SK-N-SH (cell line): ENCODE measurements around the gene CHRM1.

Source experiments
- ELF1 ChIP-seq: IDR thresholded peaks from 2 replicates; pipeline ENCODE4 v1.4.0; 2012
- MXI1 ChIP-seq: IDR thresholded peaks from 2 replicates; pipeline ENCODE4 v1.6.1; 2012; ENCODE audit warnings: mild to moderate bottlenecking, low read depth, low read length, improper control_type of control experiment
- RCOR1 ChIP-seq: fragments of 150-350 bp; IDR thresholded peaks from 2 replicates; pipeline ENCODE4 v1.6.1; 2017; ENCODE audit warnings: antibody characterized with exemption, low read length
- SMC3 ChIP-seq: IDR thresholded peaks from 2 replicates; pipeline ENCODE4 v1.6.1; 2012; ENCODE audit warnings: low read depth, low read length, improper control_type of control experiment
- YY1 ChIP-seq: IDR thresholded peaks from 2 replicates; pipeline ENCODE4 v1.4.0; 2012; ENCODE audit warnings: low read depth, mild to moderate bottlenecking
- TF ChIP-seq, protein P1 (sequence below): fragments of 200-600 bp; sonication (generic); IDR thresholded peaks from 2 replicates; pipeline ENCODE4 v1.6.1; 2017; ENCODE audit warnings: antibody characterized with exemption, mild to moderate bottlenecking, moderate library complexity
- TF ChIP-seq, protein P2 (sequence below): IDR thresholded peaks from 2 replicates; pipeline ENCODE4 v1.6.1; 2012; ENCODE audit warnings: mild to moderate bottlenecking, low read depth, low read length, moderate library complexity

DNA sequence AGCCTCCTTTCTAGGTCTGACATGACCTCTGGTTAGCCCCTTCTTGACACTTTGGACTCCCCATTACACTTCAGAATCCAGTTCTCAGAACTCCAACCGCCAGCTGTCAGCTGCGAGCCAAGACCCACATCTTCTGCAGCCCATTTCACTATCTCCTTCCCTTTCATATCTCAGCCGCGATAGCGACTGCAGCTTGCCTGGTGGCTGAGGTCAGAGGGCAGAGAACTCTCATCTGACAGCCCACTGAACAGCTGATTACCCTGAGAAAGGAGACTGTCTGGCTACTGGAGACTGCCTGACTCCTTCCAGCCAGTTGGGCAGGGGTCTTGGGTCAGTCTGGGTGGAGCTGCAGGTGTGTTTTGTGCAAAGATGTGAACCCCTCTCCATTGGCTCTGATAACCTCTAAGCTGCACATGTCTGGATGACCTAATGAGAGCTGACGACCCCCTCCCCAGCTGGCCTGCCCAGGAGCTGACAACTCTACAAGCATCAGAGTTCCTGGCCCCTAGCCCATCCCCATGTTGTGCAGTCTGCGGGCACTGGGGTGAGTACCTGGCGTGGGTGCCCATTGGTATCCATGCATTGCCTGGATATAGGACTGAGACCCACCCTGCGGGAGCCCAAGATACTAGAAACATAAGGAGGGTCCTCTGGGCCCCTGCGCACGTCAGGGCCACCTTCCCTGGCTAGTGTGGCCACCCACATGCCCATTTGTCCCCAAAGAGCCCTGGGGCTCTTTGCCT lies 1.1 kb downstream of the CHRM1 start:
- TF ChIP-seq, protein P1, sequence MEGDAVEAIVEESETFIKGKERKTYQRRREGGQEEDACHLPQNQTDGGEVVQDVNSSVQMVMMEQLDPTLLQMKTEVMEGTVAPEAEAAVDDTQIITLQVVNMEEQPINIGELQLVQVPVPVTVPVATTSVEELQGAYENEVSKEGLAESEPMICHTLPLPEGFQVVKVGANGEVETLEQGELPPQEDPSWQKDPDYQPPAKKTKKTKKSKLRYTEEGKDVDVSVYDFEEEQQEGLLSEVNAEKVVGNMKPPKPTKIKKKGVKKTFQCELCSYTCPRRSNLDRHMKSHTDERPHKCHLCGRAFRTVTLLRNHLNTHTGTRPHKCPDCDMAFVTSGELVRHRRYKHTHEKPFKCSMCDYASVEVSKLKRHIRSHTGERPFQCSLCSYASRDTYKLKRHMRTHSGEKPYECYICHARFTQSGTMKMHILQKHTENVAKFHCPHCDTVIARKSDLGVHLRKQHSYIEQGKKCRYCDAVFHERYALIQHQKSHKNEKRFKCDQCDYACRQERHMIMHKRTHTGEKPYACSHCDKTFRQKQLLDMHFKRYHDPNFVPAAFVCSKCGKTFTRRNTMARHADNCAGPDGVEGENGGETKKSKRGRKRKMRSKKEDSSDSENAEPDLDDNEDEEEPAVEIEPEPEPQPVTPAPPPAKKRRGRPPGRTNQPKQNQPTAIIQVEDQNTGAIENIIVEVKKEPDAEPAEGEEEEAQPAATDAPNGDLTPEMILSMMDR: no peak
- TF ChIP-seq ELF1 (no peak), RCOR1 (no peak), MXI1 (no peak), YY1 (no peak), SMC3 (no peak)
- TF ChIP-seq, protein P2, sequence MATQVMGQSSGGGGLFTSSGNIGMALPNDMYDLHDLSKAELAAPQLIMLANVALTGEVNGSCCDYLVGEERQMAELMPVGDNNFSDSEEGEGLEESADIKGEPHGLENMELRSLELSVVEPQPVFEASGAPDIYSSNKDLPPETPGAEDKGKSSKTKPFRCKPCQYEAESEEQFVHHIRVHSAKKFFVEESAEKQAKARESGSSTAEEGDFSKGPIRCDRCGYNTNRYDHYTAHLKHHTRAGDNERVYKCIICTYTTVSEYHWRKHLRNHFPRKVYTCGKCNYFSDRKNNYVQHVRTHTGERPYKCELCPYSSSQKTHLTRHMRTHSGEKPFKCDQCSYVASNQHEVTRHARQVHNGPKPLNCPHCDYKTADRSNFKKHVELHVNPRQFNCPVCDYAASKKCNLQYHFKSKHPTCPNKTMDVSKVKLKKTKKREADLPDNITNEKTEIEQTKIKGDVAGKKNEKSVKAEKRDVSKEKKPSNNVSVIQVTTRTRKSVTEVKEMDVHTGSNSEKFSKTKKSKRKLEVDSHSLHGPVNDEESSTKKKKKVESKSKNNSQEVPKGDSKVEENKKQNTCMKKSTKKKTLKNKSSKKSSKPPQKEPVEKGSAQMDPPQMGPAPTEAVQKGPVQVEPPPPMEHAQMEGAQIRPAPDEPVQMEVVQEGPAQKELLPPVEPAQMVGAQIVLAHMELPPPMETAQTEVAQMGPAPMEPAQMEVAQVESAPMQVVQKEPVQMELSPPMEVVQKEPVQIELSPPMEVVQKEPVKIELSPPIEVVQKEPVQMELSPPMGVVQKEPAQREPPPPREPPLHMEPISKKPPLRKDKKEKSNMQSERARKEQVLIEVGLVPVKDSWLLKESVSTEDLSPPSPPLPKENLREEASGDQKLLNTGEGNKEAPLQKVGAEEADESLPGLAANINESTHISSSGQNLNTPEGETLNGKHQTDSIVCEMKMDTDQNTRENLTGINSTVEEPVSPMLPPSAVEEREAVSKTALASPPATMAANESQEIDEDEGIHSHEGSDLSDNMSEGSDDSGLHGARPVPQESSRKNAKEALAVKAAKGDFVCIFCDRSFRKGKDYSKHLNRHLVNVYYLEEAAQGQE: no peak
